HEK293 (cell line): ENCODE measurements around the gene EML6.
"Not testable (repeated sequence)": the region's sequence is repeated elsewhere in the genome, so short reads cannot be mapped to it uniquely, and the experiment has no call there.

Experiments
- CTCF ChIA-PET: fragments of 350-600 bp; formaldehyde crosslinking; extraction: SDS; loops from one replicate; lab custom pipeline; 2021; ENCODE audit warnings: antibody characterized with exemption; lab: Yijun Ruan, JAX
- POLR2A ChIA-PET: fragments of 300-600 bp; formaldehyde crosslinking; extraction: SDS; loops from one replicate; lab custom pipeline; 2020; ENCODE audit warnings: antibody characterized with exemption, inconsistent platforms; lab: Yijun Ruan, JAX
- H3K27ac ChIP-seq: fragments of 200-500 bp; sonication (Bioruptor generic); 2 replicates; pipeline ENCODE4 v1.5.1; 2014; ENCODE audit warnings: low read depth, low read length, control low read depth, inconsistent platforms; ENCODE audit errors: extremely low read depth
- H3K36me3 ChIP-seq, 2 experiments: fragments of 200-500 bp in 1 of 2; sonication (Bioruptor generic) in 1 of 2; 1 replicate in 1 of 2; 2 replicates in 1 of 2; pipeline ENCODE4 v1.5.1; 2014 to 2017; ENCODE audit warnings: inconsistent platforms in 2 of 2, low read length in 2 of 2; ENCODE audit not compliant: control insufficient read depth in 2 of 2, insufficient read depth in 1 of 2
- H3K4me1 ChIP-seq: fragments of 200-500 bp; sonication (Bioruptor generic); 2 replicates; pipeline ENCODE4 v1.5.1; 2014; ENCODE audit warnings: mild to moderate bottlenecking, low read length, inconsistent platforms; ENCODE audit not compliant: control insufficient read depth, insufficient read depth
- H3K4me3 ChIP-seq: 2 replicates; pipeline ENCODE4 v1.5.1; 2011; ENCODE audit warnings: low read depth, mild to moderate bottlenecking, control low read depth, low read length, moderate library complexity
- H3K9me3 ChIP-seq: fragments of 200-500 bp; sonication (Bioruptor generic); 2 replicates; pipeline ENCODE4 v1.5.1; 2014; ENCODE audit warnings: low read depth, low read length, inconsistent platforms; ENCODE audit not compliant: control insufficient read depth, insufficient read depth
- EGR2 ChIP-seq: fragments of 450-650 bp; formaldehyde crosslinking; IDR thresholded peaks from 2 replicates; pipeline ENCODE4 v1.5.1; 2016; ENCODE audit warnings: low read depth, missing biosample characterization, missing genetic modification characterization
- HOXC10 ChIP-seq: sonication (generic); formaldehyde crosslinking; IDR thresholded peaks from 2 replicates; pipeline ENCODE4 v1.8.1; 2023; ENCODE audit warnings: mild to moderate bottlenecking, missing genetic modification reagents
- IKZF3 ChIP-seq: fragments of 450-650 bp; IDR thresholded peaks from 2 replicates; pipeline ENCODE4 v1.5.0; 2018; ENCODE audit warnings: missing biosample characterization, mild to moderate bottlenecking, missing genetic modification characterization, moderate library complexity
- PRDM10 ChIP-seq: fragments of 450-650 bp; formaldehyde crosslinking; IDR thresholded peaks from 2 replicates; pipeline ENCODE4 v1.5.1; 2016; ENCODE audit warnings: missing biosample characterization, missing genetic modification characterization
- ZBTB6 ChIP-seq: fragments of 450-650 bp; formaldehyde crosslinking; IDR thresholded peaks from 2 replicates; pipeline ENCODE4 v1.5.1; 2017; ENCODE audit warnings: missing biosample characterization, missing genetic modification characterization
- ZFP41 ChIP-seq: fragments of 450-650 bp; formaldehyde crosslinking; IDR thresholded peaks from 2 replicates; pipeline ENCODE4 v1.5.1; 2016; ENCODE audit warnings: missing biosample characterization, missing genetic modification characterization, borderline replicate concordance
- ZFP69B ChIP-seq: fragments of 450-650 bp; formaldehyde crosslinking; IDR thresholded peaks from 2 replicates; pipeline ENCODE4 v1.5.1; 2016; ENCODE audit warnings: missing biosample characterization, missing genetic modification characterization
- ZNF121 ChIP-seq: fragments of 450-650 bp; formaldehyde crosslinking; IDR thresholded peaks from 2 replicates; pipeline ENCODE4 v1.5.1; 2016; ENCODE audit warnings: missing biosample characterization, missing genetic modification characterization
- ZNF133 ChIP-seq: fragments of 450-650 bp; formaldehyde crosslinking; IDR thresholded peaks from 2 replicates; pipeline ENCODE4 v1.5.1; 2016; ENCODE audit warnings: missing biosample characterization, missing genetic modification characterization
- ZNF221 ChIP-seq: fragments of 450-650 bp; formaldehyde crosslinking; IDR thresholded peaks from 2 replicates; pipeline ENCODE4 v1.5.1; 2017; ENCODE audit warnings: missing biosample characterization, missing genetic modification characterization, borderline replicate concordance
- ZNF223 ChIP-seq: fragments of 450-650 bp; formaldehyde crosslinking; IDR thresholded peaks from 2 replicates; pipeline ENCODE4 v1.5.1; 2016; ENCODE audit warnings: missing biosample characterization, missing genetic modification characterization
- ZNF324 ChIP-seq: fragments of 450-650 bp; formaldehyde crosslinking; IDR thresholded peaks from 2 replicates; pipeline ENCODE4 v1.5.1; 2016; ENCODE audit warnings: missing biosample characterization, missing genetic modification characterization
- ZNF37A ChIP-seq: fragments of 450-650 bp; IDR thresholded peaks from 2 replicates; pipeline ENCODE4 v1.5.1; 2018; ENCODE audit warnings: missing biosample characterization, missing genetic modification characterization
- ZNF404 ChIP-seq: fragments of 450-650 bp; formaldehyde crosslinking; IDR thresholded peaks from 2 replicates; pipeline ENCODE4 v1.5.1; 2017; ENCODE audit warnings: missing biosample characterization, missing genetic modification characterization
- ZNF426 ChIP-seq: fragments of 450-650 bp; formaldehyde crosslinking; IDR thresholded peaks from 2 replicates; pipeline ENCODE4 v1.5.1; 2017; ENCODE audit warnings: missing biosample characterization, missing genetic modification characterization, mild to moderate bottlenecking, inconsistent platforms, moderate library complexity
- ZNF544 ChIP-seq: fragments of 450-650 bp; formaldehyde crosslinking; IDR thresholded peaks from 2 replicates; pipeline ENCODE4 v1.5.0; 2017; ENCODE audit warnings: missing biosample characterization, missing genetic modification characterization
- ZNF561 ChIP-seq: fragments of 450-650 bp; IDR thresholded peaks from 2 replicates; pipeline ENCODE4 v1.5.1; 2018; ENCODE audit warnings: missing biosample characterization, missing genetic modification characterization, borderline replicate concordance
- ZNF571 ChIP-seq: fragments of 450-650 bp; formaldehyde crosslinking; IDR thresholded peaks from 2 replicates; pipeline ENCODE4 v1.5.0; 2017; ENCODE audit warnings: missing biosample characterization, missing genetic modification characterization
- ZNF585B ChIP-seq: fragments of 450-650 bp; formaldehyde crosslinking; IDR thresholded peaks from 2 replicates; pipeline ENCODE4 v1.5.1; 2016; ENCODE audit warnings: missing biosample characterization, missing genetic modification characterization
- ZNF624 ChIP-seq: fragments of 450-650 bp; formaldehyde crosslinking; IDR thresholded peaks from 2 replicates; pipeline ENCODE4 v1.5.1; 2017; ENCODE audit warnings: missing biosample characterization, missing genetic modification characterization
- ZNF626 ChIP-seq: fragments of 450-650 bp; sonication (Bioruptor Pico); formaldehyde crosslinking; IDR thresholded peaks from 2 replicates; pipeline ENCODE4 v1.5.1; 2018; ENCODE audit warnings: missing biosample characterization, missing genetic modification characterization, inconsistent platforms
- ZNF777 ChIP-seq: fragments of 450-650 bp; formaldehyde crosslinking; IDR thresholded peaks from 2 replicates; pipeline ENCODE4 v1.5.1; 2017; ENCODE audit warnings: missing biosample characterization, missing genetic modification characterization, borderline replicate concordance
- ZNF792 ChIP-seq: fragments of 450-650 bp; formaldehyde crosslinking; IDR thresholded peaks from 2 replicates; pipeline ENCODE4 v1.5.1; 2016; ENCODE audit warnings: missing biosample characterization, missing genetic modification characterization
- ZSCAN18 ChIP-seq: fragments of 450-650 bp; formaldehyde crosslinking; IDR thresholded peaks from 2 replicates; pipeline ENCODE4 v1.5.1; 2016; ENCODE audit warnings: missing biosample characterization, missing genetic modification characterization
- ZXDB ChIP-seq: fragments of 450-650 bp; formaldehyde crosslinking; IDR thresholded peaks from 2 replicates; pipeline ENCODE4 v1.5.1; 2016; ENCODE audit warnings: missing biosample characterization, missing genetic modification characterization

The EML6 gene

GRCh38 chr2:54871457-54872107, 148.1 kb downstream of the EML6 start:
- H3K4me3 ChIP-seq, result no peak overlapping the region
- POLR2A ChIA-PET, result no interaction called here
- H3K27ac ChIP-seq, result no peak overlapping the region
- no peaks in the 10 kb centered on the region for H3K4me1 ChIP-seq
- no peaks in the 10 kb centered on the region for H3K9me3 ChIP-seq
- H3K36me3 ChIP-seq, result no peaks in the 10 kb centered on the region
- no peak for TF ChIP-seq ZNF544 (tag by site-specific recombination)
- no peak for TF ChIP-seq ZSCAN18 (tag by site-specific recombination)
- TF ChIP-seq ZFP69B, result no peak
- TF ChIP-seq ZNF426, result no peak
- TF ChIP-seq ZNF404, result no peak
- no peak for TF ChIP-seq ZFP41
- no peak for TF ChIP-seq ZXDB (tag by site-specific recombination)
- no peak for TF ChIP-seq ZNF223 (tag by site-specific recombination)
- TF ChIP-seq ZNF324 (tag by site-specific recombination), result no peak
- TF ChIP-seq ZNF37A (tag by site-specific recombination), result no peak
- TF ChIP-seq ZNF585B (tag by site-specific recombination), result no peak
- TF ChIP-seq ZNF571 (tag by site-specific recombination), result no peak
- no peak for TF ChIP-seq EGR2 (tag by site-specific recombination)
- TF ChIP-seq ZNF121 (tag by site-specific recombination), result no peak
- no peak for TF ChIP-seq IKZF3
- TF ChIP-seq ZNF133, result no peak
- no peak for TF ChIP-seq ZNF626 (tag by site-specific recombination)
- TF ChIP-seq, all 188 proteins: peak for 0
- CTCF ChIA-PET, result interaction anchor here (0.8 kb wide), 1 partner anchor 208 kb away, joined by 4 read pairs; no protein-coding TSS in a partner anchor

- Histone ChIP-seq H3K4me1 (no peaks in the 10 kb centered on the region), H3K27ac (no peak overlapping the region), H3K36me3 (no peaks in the 10 kb centered on the region)
- CTCF ChIA-PET, result no interaction called here
- POLR2A ChIA-PET, result no interaction called here
- TF ChIP-seq ZNF624 (tag by site-specific recombination), result no peak
- TF ChIP-seq, all 188 proteins: peak for 0
- H3K9me3 ChIP-seq, result no peaks in the 10 kb centered on the region
- H3K4me3 ChIP-seq, result no peak overlapping the region
Measured at GRCh38 chr2:54872780-54873179, 149.3 kb downstream of the EML6 start.

GRCh38 chr2:54873236-54873635, 149.8 kb downstream of the EML6 start:
- POLR2A ChIA-PET, H3K4me3 ChIP-seq, CTCF ChIA-PET, H3K4me1 ChIP-seq, H3K9me3 ChIP-seq, H3K36me3 ChIP-seq, H3K27ac ChIP-seq: not testable (repeated sequence)

- no peaks in the 10 kb centered on the region for H3K9me3 ChIP-seq
- no peaks in the 10 kb centered on the region for H3K36me3 ChIP-seq
- H3K4me3 ChIP-seq, result no peak overlapping the region
- CTCF ChIA-PET, result interaction anchor here (0.6 to 0.9 kb wide), 4 partner anchors 23 to 1794 kb away, joined by 3 to 4 read pairs (median 3); no protein-coding TSS in a partner anchor
- H3K27ac ChIP-seq, result no peak overlapping the region
- H3K4me1 ChIP-seq, result no peaks in the 10 kb centered on the region; the same call in 1 of the 2 replicates
- POLR2A ChIA-PET, result interaction anchor here (0.6 to 0.7 kb wide), 2 partner anchors 26 to 1548 kb away, joined by 3 to 4 read pairs; no protein-coding TSS in a partner anchor
- TF ChIP-seq HOXC10 (CRISPR knock-in tag), result no peak
- no peak for TF ChIP-seq ZNF221
- no peak for TF ChIP-seq ZBTB6 (tag by site-specific recombination)
- no peak for TF ChIP-seq PRDM10
- TF ChIP-seq ZNF792 (tag by site-specific recombination), result no peak
- no peak for TF ChIP-seq ZNF777 (tag by site-specific recombination)
- TF ChIP-seq ZNF561, result no peak
Measured at GRCh38 chr2:54876764-54877163, 153.3 kb downstream of the EML6 start.
